Testis (tissue), 2 donors: ENCODE data around the gene ACYP1.

Source experiments
- POLR2A ChIP-seq: fragments of 450-650 bp; IDR thresholded peaks from one replicate; pipeline ENCODE4 v1.6.1; 2017; ENCODE audit warnings: antibody characterized with exemption, mild to moderate bottlenecking, moderate library complexity
- TF ChIP-seq, protein P1 (sequence below), 3 experiments: fragments of 450-650 bp in 2 of 3; fragments of 200-600 bp in 1 of 3; sonication (generic) in 1 of 3; IDR thresholded peaks; one replicate each; pipeline ENCODE4 v1.5.1; 2016 to 2019; ENCODE audit warnings: antibody characterized with exemption in 3 of 3, mild to moderate bottlenecking in 2 of 3, moderate library complexity in 1 of 3

DNA sequence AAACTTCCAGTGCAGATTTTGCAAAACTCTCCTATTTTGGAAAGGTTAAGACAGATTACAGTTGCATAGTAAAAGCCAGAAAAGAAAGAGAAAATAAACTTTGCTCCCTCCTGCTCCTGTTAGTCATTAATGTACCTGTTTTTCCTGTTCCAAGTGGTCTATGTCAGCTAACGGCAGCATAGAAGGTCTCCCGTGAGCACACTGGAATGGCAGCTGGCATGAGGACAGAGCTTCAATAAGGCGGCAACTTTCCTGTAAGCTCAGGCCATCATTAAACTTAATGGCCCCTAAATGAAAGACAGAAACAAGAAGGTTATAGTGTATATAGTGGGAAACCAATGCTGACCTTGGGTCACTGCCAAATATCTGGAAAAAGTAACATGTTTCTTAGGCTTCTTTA lies 45.1 kb downstream of the ACYP1 start:
- TF ChIP-seq, protein P1, sequence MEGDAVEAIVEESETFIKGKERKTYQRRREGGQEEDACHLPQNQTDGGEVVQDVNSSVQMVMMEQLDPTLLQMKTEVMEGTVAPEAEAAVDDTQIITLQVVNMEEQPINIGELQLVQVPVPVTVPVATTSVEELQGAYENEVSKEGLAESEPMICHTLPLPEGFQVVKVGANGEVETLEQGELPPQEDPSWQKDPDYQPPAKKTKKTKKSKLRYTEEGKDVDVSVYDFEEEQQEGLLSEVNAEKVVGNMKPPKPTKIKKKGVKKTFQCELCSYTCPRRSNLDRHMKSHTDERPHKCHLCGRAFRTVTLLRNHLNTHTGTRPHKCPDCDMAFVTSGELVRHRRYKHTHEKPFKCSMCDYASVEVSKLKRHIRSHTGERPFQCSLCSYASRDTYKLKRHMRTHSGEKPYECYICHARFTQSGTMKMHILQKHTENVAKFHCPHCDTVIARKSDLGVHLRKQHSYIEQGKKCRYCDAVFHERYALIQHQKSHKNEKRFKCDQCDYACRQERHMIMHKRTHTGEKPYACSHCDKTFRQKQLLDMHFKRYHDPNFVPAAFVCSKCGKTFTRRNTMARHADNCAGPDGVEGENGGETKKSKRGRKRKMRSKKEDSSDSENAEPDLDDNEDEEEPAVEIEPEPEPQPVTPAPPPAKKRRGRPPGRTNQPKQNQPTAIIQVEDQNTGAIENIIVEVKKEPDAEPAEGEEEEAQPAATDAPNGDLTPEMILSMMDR (IDR thresholded peaks at IDR 0.05) = no peak
- no peak for TF ChIP-seq POLR2A
